HG03571 (cell line): Measurements from ENCODE around the gene STYX.

Experiments used
- ATAC-seq: cut with Tn5 transposase; IDR thresholded peaks from one replicate; pipeline ENCODE4 v1.9.1; 2021; ENCODE audit not compliant: unreplicated experiment

Gene STYX

DNA sequence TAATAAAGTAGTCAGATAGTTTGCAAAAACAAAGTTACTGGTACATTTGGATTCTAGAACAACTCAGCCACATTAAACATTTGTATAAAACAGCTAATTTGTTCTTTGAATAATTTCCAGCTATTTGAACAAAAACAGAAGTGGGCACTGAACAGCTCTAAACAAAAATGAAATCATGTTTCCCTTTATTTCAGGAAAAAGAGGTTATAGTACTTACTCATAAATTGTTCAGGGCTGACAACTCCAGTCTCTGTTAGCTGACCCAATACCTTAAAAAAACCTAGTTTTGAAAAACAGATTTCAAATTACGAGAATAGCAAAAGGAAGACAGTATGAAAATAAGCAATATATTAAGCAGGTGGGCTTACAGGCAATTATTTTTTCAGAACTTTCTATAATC is 53.2 kb downstream of the STYX start:
- ATAC-seq, result no peak

DNA sequence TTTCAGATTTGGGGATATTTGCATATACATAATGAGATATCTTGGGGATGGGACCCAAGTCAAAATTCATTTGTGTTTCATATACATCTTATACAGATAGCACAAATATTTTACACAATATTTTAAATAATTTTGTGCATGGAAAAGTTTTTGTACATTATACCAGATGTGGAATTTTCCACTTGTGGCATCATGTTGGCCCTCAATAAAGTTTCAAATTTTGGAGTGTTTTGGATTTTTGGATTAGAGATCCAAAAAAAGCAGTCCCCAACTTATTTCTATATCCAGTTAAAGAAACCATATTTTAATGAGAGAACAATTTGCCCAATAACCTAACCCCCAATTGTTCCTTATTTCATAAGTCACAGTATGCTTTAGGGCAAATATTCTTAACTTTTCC is 56.9 kb downstream of the STYX start:
- ATAC-seq, result no peak

DNA sequence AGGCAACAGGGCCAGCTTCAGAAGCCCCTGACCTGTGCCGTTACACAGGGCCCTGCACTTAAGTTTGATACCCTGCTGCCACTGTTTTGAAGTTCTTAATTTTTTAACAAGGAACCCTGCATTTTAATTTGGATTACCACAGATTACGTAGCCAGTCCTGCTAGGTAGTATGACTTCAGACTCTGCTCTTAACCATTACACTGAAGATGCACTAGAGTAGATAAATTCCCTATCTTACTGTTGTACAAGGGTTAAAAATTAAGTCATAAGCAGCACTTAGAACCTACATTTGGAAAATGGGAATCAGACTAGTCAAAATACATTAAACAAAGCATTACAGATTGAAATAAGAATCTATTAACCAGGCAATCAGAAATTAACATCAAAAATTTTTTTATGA is 59.2 kb downstream of the STYX start:
- no peak for ATAC-seq

DNA sequence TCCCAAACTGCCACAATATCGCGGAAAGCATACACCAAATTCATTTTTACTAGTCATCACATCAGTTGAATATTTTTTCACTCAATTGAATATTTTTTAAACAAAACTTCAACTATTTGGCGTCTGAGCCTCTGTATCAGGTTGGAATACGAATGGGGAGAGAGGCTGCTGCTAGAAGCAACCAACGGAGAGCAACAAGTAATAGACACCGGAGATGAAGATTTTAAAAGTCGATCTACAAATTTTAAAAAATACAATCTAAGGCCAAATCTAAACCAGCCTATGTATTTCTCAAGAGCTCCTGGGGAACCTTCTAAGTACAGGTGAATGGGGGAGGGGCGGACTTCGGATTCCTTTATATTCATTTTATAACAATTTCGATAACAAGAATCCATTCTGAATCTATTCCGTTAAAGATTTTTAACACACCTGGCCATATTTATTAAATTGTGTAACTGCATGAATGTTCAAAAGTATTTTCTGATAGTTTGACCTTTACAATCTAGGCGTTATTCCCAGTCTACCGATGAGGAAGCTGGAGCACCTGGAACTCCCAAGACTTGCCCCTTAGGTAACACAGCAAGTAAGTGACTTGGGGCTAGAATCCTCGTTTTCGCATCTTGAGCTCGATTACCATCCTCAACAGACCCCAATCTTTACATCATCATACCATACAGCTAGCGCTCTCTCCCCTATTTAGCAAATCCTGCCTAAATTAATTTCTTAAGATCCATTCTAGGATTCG is 60.2 kb downstream of the STYX start:
- ATAC-seq, result no peak

DNA sequence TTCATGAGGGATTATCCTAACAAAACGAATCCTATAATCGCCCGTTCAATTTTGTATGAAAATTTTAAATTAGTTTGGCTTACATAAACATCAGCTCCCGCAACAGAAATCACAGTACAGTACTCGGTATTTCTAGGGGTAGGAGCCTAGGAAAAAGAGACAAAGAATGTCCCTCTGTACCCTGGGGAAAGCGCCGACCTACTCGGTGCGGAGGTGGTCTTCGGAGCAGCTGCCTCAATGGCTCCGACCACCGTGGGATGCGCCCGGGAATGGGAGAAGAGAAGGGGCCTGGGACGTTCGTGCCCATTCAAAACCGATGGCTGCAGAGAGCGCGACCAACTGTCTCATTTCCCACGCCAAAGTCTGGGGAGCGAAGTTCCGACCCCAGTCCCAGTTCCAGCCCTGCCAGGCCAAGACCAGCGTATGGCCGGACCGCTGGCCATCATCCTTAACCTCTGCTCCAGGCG is 60.8 kb downstream of the STYX start:
- no peak for ATAC-seq

DNA sequence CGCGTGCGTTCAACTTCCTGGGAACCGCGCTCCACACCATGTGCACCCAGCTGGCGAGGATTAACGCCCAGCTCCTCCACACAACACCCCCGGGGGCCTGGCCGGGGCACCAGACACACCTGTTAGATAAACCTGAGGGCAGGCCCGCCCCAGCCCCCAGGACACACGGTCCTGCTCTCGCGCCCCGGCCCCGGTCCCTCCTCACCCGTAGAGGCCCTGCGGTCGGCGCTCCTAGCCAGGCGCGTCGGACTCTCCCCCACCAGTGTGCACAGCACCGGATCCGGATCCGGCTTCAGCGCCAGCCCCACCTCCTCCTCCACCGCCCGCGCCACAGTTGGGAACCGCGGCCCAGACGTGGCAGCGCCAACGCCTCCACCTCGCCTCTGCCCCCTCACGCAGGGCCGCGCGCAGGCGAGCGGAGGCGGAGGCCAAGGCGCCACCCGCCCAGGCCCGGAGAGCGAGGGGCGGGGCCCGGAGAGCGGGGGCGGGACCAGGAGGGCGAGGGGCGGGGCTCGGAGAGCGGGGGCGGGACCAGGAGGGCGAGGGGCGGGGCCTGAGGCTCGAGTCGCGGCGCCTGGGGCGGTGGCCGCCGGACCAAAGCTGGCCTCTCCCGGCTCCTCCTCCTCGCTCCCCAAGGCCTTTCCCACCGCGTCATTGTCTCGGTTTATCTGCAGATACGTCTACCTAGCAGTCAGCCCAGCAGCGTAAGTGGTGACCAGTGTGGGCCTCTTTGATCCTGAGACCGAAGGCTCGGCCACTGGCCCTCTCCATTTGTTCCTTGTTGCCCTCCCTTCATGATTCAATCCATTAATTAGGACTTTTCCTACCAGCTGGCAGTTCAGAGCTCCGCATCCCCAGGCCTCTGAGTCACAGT is 61.5 kb downstream of the STYX start, which contains the start of gene GNPNAT1:
Gene GNPNAT1 (minus strand): TSS at position 385 of the 874 bp plus-strand sequence. CDS start 6,957 bp downstream, outside the sequence.
- ATAC-seq, result peak; percentile 95

DNA sequence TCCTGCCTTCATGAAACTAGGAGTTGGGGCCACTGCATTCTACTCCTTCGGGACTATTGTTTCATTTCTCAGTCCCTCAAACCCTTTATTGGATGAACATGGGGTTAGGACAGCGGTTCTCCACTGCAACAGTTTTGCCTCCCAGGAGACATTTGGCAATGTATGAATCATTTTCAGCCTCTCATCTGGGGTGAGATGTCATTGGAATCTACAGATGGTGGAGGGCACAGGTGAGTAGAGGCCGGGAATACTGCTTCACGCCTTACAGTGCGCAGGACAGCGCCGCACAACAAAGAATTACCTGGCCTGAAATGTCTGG is 62.1 kb downstream of the STYX start:
- ATAC-seq, result no peak

DNA sequence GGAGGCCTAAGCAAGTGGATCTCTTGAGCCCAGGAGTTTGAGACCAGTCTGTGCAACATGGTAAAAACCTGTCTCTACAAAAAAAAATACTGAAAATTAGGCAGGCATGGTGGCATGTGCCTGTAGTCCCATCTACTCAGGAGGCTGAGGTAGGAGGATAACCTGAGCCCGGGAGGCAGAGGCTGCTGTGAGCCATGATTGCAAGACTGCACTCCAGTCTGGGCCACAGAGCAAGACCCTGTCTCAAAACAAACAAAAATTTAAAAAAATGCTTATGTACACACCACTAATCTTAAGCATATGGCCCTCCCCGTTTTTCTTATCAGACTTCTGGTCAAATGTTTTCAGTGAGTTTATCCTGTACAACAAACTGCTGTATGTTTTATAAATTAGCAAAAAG is 63.1 kb downstream of the STYX start:
- ATAC-seq, result no peak

DNA sequence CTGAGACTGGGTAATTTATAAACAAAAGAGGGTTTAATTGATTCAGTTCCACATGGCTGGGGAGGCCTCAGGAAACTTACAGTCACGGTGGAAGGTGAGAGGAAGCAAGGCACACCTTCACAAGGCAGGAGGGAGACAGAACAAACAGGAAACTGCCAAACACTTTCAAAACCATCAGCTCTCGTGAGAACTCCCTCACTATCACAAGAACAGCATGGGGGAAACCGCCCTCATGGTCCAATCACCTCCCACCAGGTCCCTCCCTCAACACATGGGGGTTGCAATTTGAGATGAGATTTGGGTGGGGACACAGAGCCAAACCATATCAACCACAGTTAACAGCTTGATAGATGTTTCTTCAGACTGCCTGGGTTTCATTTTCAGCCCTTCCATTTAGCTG is 67.7 kb downstream of the STYX start:
- no peak for ATAC-seq

DNA sequence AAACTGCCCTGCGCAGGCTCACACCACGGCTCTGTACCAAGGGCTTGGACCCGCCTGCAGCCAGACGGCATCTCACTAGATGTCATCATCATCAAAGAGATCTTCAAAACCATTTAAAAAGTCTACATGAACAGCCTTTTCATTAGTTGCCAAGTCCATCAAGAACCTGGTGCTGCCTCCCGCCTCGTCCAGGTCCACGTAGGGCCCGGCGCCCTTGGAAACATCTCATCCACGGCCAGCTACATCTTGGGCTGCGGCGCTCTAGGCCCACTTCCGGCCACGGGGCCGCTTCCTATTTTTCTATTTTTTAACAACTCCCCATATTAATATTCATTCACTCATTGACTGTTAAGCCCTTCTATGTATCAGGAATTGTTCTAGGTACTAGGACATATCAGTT is 68.9 kb downstream of the STYX start:
- ATAC-seq, result no peak

DNA sequence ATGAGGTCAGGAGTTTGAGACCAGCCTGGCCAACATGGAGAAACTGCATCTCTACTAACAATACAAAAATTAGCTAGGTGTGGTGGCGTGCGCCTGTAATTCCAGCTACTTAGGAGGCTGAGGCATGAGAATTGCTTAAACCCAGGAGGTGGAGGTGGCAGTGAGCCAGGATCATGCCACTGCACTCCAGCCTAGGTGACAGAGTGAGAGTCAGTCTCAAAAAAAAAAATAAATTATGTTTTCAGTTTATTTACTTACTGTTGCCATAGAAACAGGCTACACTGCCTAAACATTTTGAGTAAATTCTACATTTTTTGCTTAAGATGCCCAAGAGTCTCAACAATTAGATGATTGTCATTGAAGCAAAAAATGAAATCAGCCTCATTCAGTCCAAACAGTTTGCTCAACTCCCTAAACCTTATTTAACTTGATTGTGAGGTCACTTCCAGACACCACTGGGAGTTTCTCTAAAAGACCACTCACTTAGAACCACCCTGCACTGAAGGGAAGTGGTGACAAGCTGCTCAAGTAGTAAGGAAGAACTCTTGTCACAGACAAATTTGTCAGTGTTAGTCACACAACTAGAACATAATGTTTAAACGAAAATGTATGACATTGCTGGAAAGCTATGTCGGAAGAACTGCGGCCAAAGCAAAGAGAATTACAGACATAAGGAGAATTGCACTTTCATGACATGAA is 71.2 kb downstream of the STYX start:
- ATAC-seq, result no peak

DNA sequence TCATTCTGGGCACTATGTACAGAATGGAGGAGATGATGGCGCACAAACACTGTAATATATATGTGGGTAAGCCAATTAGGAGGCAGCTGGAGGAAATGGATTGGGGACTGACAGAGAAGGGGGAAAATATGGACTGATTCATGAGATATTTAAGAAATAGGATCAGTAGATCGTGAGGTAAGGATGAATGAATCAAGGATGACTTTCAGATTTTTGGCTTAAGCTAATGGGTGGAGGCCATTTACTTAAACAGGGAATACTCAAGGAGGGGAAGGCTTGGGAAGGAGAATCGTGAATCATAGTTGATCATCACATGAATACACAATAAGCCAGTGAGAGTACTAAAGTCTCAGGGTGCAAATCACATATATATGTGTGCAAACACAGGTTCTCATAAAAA is 72.6 kb downstream of the STYX start:
- no peak for ATAC-seq

DNA sequence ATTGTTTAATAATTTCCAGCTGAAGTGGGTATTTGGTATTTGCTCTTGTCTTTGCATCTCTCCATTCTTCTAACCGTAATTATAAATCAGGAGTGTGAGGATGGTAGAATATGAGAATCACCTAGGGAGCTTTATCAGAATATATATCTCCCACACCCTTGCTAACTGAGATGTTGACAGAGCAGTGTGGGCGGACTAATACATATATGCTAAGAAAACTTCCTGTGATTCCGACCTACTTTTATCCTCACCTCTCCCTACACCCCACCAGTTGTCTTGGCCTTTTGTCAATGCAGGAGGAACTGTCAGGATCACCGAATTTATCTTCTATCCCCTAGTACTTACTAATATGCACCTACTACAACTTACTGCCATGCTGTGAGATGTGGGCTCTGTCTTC is 76.1 kb downstream of the STYX start:
- no peak for ATAC-seq

DNA sequence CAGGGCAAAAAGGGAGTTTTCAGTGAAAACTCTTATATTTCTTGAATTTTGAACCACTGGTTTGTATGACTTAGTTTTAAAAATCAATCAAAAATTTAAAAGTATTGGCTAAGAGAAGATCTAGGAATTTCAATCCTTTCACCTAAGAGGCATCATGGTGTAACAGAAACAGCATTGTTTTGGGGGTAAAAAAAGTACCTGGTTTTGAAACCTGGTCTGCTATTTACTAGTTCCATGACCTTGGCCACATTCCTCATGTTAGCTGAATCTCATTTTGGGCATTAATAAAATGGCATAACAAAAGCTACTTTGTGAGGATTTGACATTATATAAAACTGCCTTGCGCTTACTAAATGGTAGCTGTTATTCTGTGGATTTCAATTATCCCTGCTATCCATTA is 78.1 kb downstream of the STYX start:
- no peak for ATAC-seq

DNA sequence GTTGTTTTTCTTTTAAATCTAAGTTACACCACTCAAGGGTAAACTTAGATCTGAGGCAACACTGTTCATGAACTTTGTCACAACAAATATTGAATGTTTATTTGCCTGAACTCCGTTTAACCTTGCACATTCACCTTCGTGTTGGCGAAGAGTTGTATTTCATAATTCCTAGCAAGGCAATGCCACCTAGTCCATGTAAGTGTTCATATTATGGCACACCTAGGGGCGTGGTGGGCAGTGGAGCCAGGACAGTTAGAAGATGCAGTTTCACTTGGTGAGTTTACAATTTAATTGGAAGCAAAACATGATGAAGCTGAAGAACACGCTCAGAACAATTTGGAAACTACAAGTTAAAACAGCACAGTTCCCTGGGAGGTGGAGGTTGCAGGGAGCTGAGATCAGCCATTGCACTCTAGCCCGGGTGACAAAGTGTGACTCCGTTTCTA is 91.9 kb downstream of the STYX start:
- no peak for ATAC-seq

DNA sequence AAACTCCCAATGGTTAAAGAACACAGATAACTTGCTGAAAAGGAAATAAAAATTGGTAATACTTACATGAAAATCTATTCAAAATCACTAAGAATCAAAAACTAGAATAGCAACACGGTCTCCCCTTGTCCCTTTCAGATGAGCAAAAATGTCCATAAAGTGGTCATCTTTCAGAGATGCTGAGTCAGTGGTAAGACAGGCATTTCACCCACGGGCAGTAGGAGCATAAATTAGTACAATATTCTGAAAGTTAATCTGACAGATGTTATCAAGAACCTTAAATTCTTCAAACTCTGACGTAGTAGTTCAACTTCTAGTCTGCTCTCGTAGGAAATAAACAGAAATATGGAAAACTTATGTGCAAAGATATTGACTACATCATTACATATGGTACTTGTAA is 94.5 kb downstream of the STYX start:
- no peak for ATAC-seq
